DOHH2 (cell line): ENCODE data around the gene EME2.

Experiments used
- H3F3A ChIP-seq: fragments of 200-600 bp; sonication (generic), shearing (Covaris generic); 2 replicates; pipeline ENCODE4 v1.6.0; 2016; ENCODE audit warnings: antibody characterized with exemption, mild to moderate bottlenecking; ENCODE audit not compliant: control insufficient read depth, insufficient read depth
- H3K27ac ChIP-seq: fragments of 200-600 bp; sonication (generic); 2 replicates; pipeline ENCODE4 v1.5.1; 2014; ENCODE audit warnings: low read depth, mild to moderate bottlenecking, low read length, moderate library complexity
- H3K27me3 ChIP-seq: fragments of 200-600 bp; sonication (generic); 2 replicates; pipeline ENCODE4 v1.6.1; 2014; ENCODE audit warnings: mild to moderate bottlenecking, low read length, mixed read lengths; ENCODE audit not compliant: control insufficient read depth
- H3K36me3 ChIP-seq: fragments of 200-600 bp; sonication (generic); 2 replicates; pipeline ENCODE4 v1.6.1; 2014; ENCODE audit warnings: mild to moderate bottlenecking, low read length, moderate library complexity, mixed read lengths; ENCODE audit not compliant: control insufficient read depth
- H3K4me1 ChIP-seq: fragments of 200-600 bp; sonication (generic); 2 replicates; pipeline ENCODE4 v1.6.1; 2014; ENCODE audit warnings: mild to moderate bottlenecking, low read length, mixed read lengths; ENCODE audit not compliant: control insufficient read depth
- H3K4me2 ChIP-seq: fragments of 200-600 bp; sonication (generic); 2 replicates; pipeline ENCODE4 v1.6.0; 2014; ENCODE audit warnings: mild to moderate bottlenecking, low read length, moderate library complexity
- H3K4me3 ChIP-seq: fragments of 200-600 bp; sonication (generic); 2 replicates; pipeline ENCODE4 v1.5.1; 2014; ENCODE audit warnings: mild to moderate bottlenecking, low read length, mixed read lengths
- H3K79me2 ChIP-seq: fragments of 200-600 bp; sonication (generic); 2 replicates; pipeline ENCODE4 v1.6.1; 2014; ENCODE audit warnings: mild to moderate bottlenecking, low read length, mixed read lengths; ENCODE audit not compliant: control insufficient read depth
- H3K9me2 ChIP-seq: fragments of 200-600 bp; sonication (generic); replicated peaks from 2 replicates; pipeline ENCODE4 v1.6.1; 2014; ENCODE audit warnings: mild to moderate bottlenecking, low read length, mixed read lengths; ENCODE audit not compliant: control insufficient read depth
- H3K9me3 ChIP-seq: fragments of 200-600 bp; sonication (generic); 2 replicates; pipeline ENCODE4 v1.6.1; 2014; ENCODE audit warnings: antibody characterized with exemption, low read length, mixed read lengths; ENCODE audit not compliant: control insufficient read depth, insufficient read depth
- H4K20me1 ChIP-seq: fragments of 200-600 bp; sonication (generic); 2 replicates; pipeline ENCODE4 v1.6.0; 2014; ENCODE audit warnings: low read depth, mild to moderate bottlenecking, antibody characterized with exemption, low read length, moderate library complexity; ENCODE audit not compliant: control insufficient read depth, insufficient read depth
- EZH2phosphoT487 ChIP-seq: fragments of 200-600 bp; sonication (generic); IDR thresholded peaks from 2 replicates; pipeline ENCODE4 v1.6.1; 2017; ENCODE audit warnings: borderline replicate concordance, mild to moderate bottlenecking, antibody characterized with exemption, low read length, moderate library complexity, mixed read lengths
- TF ChIP-seq, protein P1 (sequence below): fragments of 200-600 bp; sonication (generic); IDR thresholded peaks from one replicate; pipeline ENCODE4 v1.5.1; 2014; ENCODE audit warnings: antibody characterized with exemption, mild to moderate bottlenecking, low read depth, low read length; ENCODE audit not compliant: poor library complexity, severe bottlenecking

The EME2 gene

DNA sequence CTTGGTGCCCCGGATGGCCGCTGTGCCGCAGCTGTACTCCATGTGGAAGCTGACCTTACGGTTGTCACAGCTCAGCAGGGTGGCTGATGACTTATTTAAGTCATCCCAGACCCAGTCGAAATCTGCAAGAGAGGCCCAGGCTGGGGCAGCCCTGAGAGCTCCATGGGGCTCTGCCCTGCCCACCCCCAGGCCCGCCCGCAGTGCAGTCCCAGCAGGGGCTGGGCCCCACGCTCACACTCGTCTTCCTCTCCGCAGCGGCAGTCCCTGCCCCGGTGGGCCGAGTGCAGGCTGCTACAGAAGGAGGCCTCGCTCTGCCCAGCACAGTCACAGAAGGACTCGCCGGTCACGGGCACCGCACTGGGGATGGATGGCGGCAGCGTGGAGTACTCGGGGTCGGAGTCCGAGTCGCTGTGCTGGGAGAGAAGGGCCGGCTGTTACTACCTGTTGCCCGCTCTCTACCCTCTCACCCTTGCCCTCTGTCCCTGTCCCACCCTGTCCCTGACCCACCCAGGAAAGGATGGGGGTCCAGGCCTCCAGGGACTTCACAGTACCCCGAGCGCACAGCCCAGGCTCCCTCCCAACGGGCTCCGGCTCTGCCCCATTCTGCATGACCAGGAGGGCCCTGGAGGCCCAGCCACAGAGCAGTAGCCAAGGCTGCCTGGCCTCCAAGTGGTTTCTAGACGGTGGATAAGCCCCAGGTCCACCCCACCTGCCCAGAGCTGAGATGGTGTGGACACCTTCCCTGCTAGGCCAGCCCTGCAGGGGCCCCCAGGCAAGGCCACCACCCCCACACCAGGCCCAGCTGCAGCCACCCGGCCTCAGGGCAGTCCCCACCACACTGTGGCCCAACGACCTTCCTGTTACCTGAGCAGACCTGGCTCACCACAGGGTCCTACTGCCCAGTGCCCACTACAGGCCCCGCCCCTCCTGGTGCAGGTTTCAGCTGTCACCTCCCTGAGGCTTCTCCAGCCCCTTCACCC, 5.9 kb downstream of the EME2 start:
- Histone ChIP-seq H3K9me2 (no peaks in the 10 kb centered on the region), H3K36me3 (peaks cover 41% of the 10 kb centered on the region), H3K27ac (no peak overlapping the region), H3K79me2 (peaks cover 39% of the 10 kb centered on the region), H4K20me1 (no peaks in the 10 kb centered on the region), H3K4me2 (no peak overlapping the region), H3K9me3 (no peaks in the 10 kb centered on the region), H3F3A (no peaks in the 10 kb centered on the region), H3K4me1 (peaks cover 21% of the 10 kb centered on the region), H3K27me3 (no peaks in the 10 kb centered on the region), H3K4me3 (no peak overlapping the region)
- TF ChIP-seq, protein P1, sequence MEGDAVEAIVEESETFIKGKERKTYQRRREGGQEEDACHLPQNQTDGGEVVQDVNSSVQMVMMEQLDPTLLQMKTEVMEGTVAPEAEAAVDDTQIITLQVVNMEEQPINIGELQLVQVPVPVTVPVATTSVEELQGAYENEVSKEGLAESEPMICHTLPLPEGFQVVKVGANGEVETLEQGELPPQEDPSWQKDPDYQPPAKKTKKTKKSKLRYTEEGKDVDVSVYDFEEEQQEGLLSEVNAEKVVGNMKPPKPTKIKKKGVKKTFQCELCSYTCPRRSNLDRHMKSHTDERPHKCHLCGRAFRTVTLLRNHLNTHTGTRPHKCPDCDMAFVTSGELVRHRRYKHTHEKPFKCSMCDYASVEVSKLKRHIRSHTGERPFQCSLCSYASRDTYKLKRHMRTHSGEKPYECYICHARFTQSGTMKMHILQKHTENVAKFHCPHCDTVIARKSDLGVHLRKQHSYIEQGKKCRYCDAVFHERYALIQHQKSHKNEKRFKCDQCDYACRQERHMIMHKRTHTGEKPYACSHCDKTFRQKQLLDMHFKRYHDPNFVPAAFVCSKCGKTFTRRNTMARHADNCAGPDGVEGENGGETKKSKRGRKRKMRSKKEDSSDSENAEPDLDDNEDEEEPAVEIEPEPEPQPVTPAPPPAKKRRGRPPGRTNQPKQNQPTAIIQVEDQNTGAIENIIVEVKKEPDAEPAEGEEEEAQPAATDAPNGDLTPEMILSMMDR = no peak
- no peak for TF ChIP-seq EZH2phosphoT487

DNA sequence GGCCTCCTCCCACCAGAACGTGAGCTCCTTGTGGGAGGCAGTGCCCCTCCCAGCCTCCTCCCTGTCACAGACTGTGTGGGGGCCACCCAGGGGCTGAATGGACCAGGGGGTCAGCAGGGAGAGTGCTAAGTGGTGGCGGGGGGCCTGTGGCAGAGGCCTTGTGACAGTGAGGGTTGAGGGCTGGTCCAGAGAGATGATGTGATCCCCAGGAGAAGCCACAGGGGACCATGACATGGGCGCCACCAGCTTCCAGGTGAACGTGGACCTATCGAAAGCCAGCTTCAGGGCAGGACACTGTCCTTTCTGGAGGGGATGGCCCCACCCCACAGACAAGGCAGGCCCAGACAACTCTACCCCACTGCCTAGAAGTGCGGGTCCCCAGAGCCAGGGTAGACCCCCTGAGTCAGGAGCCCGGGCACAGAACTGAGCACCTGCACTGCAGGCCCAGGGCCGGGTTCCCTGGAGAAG, 6.7 kb downstream of the EME2 start:
- peaks cover 23% of the 10 kb centered on the region for H3K4me1 ChIP-seq
- TF ChIP-seq EZH2phosphoT487 = no peak
- TF ChIP-seq, protein P1 = no peak
- no peaks in the 10 kb centered on the region for H3K9me2 ChIP-seq
- H3K27me3 ChIP-seq = no peaks in the 10 kb centered on the region
- H3K27ac ChIP-seq = no peak overlapping the region
- no peaks in the 10 kb centered on the region for H3K9me3 ChIP-seq
- no peak overlapping the region for H3K4me2 ChIP-seq
- no peaks in the 10 kb centered on the region for H3F3A ChIP-seq
- no peak overlapping the region for H3K4me3 ChIP-seq
- H3K79me2 ChIP-seq = peaks cover 39% of the 10 kb centered on the region
- H4K20me1 ChIP-seq = 0 out of 2 replicates have a peak, but pooled peaks cover 5% of the 10 kb centered on the region
- peaks cover 40% of the 10 kb centered on the region for H3K36me3 ChIP-seq

DNA sequence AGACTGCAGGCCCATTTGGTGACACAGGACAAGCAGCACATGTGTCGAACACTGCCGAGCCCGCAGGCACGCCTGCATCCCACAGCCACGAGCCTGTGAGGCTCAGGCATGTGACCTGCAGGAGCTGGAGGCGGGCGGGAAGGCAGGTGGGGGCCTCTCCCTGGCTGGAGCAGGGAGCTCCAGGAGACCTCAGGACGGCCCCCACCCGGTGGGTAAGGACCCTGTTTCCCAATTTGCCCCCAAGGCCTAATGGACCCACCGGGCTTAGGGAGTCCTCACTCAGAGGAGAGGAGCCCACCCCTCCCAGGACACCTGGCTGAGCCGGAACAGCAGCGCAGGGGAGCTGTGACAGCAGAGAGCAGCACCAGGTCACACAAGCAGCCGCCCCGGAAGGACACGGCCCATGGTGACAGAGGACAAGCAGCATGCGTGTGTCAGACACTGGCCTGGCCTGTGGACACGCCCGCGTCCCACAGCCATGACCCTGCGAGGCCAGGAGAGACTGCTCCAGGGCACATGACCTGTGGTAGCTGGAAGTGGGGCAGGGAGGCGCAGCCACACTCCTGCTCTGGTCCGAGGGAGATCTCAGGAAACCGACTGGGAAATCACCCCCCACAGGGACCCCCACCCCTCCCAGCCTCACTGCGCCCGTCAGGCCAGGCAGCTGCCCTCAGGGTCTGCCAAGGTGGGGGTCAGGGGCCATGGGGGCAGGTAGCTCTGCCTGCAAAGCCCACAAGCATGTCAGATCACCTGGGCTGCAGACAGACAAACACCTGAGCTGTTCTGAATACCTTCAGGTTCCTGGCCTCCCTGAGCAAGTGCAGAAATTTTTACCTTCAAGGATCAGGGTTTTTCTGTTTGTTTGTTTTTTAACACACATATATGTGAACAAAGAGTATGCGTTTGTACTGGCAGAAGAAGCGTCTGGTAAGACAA, 7.4 kb downstream of the EME2 start:
- Histone ChIP-seq H3K9me3 (no peaks in the 10 kb centered on the region), H3K36me3 (peaks cover 35% of the 10 kb centered on the region), H4K20me1 (0 out of 2 replicates have a peak, but pooled peaks cover 5% of the 10 kb centered on the region), H3F3A (no peaks in the 10 kb centered on the region), H3K9me2 (no peaks in the 10 kb centered on the region), H3K4me2 (no peak overlapping the region), H3K27ac (no peak overlapping the region), H3K79me2 (peaks cover 39% of the 10 kb centered on the region), H3K4me1 (peaks cover 16% of the 10 kb centered on the region), H3K4me3 (no peak overlapping the region), H3K27me3 (no peaks in the 10 kb centered on the region)
- TF ChIP-seq, protein P1 = no peak
- TF ChIP-seq EZH2phosphoT487 = no peak
